Activated CD8-positive, alpha-beta memory T cell treated with anti-CD3 and anti-CD28 coated beads, Interleukin-2, amount 50 U/mL, for 48 hours (primary cell): Measurements from ENCODE around the gene TMED7.
A peak's percentile ranks its signal among the peaks of the same experiment; 100 is the strongest.
"Not testable (repeated sequence)": the region's sequence is repeated elsewhere in the genome, so short reads cannot be mapped to it uniquely, and the experiment has no call there.

Source experiments
- DNase-seq: peaks from one replicate; pipeline ENCODE4 v3.0.0-alpha.2; 2020

TMED7 gene

GRCh38 chr5:115625579-115626444, at the start of gene TMED7:
Gene TMED7 (minus strand): TSS chr5:115626036. CDS start chr5:115625792, 244 bp downstream.
- peak; percentile 100 for DNase-seq

DNA sequence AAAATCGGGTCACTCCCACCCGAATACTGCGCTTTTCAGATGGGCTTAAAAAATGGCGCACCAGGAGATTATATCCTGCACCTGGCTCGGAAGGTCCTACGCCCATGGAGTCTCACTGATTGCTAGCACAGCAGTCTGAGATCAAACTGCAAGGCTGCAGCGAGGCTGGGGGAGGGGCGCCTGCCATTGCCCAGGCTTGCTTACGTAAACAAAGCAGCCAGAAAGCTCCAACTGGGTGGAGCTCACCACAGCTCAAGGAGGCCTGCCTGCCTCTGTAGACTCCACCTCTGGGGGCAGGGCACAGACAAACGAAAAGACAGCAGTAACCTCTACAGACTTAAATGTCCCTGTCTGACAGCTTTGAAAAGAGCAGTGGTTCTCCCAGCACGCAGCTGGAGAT, 48.9 kb upstream of the TMED7 start:
- DNase-seq: not testable (repeated sequence)

- DNase-seq: no peak
These were observed 47.8 kb upstream of the TMED7 start for GRCh38 chr5:115673596-115673995.

- DNase-seq: no peak
These were observed 46.1 kb upstream of the TMED7 start for GRCh38 chr5:115671939-115672338.

GRCh38 chr5:115666023-115666422, 40.2 kb upstream of the TMED7 start:
- no peak for DNase-seq

- no peak for DNase-seq
These were observed 35.7 kb upstream of the TMED7 start for GRCh38 chr5:115661563-115661962.

GRCh38 chr5:115661101-115661500, 35.3 kb upstream of the TMED7 start:
- DNase-seq: no peak

- no peak for DNase-seq
These were observed 32.0 kb upstream of the TMED7 start for GRCh38 chr5:115657881-115658233.

DNA sequence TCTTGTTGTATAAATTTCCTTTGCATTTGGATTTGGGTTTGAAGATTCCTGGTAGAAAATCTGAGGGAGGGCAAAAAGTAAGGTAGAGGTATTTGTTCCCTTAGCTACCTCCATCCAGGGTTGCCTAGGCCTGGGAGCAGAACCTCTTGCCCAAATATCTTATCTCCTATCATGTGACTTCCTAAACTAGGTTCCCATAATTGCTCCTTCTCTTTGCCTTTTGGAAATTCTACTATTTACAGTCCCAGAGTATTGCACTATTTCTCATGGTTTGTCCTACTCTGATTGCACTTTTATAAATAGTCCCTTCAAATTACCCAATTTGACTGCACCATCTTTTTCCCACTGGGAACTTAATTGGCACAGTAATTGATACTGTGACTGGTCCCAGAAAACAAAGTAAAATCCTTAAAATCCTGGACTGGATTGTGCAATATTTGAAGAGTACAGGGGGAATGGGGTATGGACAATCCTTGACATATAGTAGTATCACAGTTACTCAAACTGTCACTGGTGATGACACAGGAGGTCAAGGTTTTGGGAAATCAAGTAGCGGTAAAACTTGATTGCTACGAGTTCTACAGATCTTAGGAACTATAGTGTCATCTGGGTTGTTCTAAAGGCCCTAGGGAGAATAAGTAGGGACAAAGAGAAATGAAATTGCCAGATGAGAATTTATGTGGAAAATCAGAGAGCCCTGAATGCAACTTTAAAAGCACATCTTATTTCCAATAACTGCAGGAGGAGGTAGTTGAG, 31.5 kb upstream of the TMED7 start:
- no peak for DNase-seq

DNA sequence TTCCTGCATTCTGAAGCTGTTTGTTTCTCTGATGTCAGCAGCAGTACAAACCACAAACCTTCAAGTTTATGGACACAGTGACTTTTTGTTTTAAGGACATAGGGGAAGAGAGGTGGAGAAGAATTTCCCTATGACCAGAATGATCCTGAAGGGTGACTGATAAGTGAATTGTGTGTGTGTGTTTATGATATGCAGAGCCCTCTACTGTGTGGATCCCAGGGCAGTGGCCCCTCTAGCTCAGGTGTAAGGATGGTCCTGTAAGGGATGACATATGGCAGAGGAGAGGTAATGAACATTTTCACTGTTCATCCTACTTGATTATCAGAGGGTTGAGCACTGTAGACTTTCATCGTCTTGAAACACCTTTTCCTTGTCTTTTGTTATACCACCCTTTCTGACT, 30.6 kb upstream of the TMED7 start:
- DNase-seq: no peak

DNA sequence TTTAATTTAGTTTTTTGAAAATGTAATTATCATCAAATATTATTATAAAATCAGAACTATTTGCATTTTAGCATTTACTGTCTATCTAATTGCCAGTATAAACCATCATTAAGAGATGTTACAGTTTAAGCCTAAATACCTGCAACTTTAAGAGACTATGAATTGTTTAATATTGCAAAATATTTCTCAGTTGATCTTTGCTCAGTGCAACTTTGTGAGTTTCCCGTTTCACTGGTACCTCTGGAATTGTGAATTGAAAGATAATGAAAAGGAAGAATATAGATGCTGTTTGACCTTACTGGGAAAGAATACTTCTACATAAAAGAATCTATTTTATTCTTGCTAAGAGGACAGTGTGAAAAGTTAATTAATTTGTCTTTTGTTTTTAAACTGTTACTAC, 30.2 kb upstream of the TMED7 start:
- no peak for DNase-seq

- DNase-seq: no peak
These were observed 23.7 kb upstream of the TMED7 start for GRCh38 chr5:115649541-115649940.

GRCh38 chr5:115648056-115648455, 22.2 kb upstream of the TMED7 start:
- no peak for DNase-seq

- not testable (repeated sequence) for DNase-seq
These were observed 19.6 kb upstream of the TMED7 start for GRCh38 chr5:115645386-115645785.

DNA sequence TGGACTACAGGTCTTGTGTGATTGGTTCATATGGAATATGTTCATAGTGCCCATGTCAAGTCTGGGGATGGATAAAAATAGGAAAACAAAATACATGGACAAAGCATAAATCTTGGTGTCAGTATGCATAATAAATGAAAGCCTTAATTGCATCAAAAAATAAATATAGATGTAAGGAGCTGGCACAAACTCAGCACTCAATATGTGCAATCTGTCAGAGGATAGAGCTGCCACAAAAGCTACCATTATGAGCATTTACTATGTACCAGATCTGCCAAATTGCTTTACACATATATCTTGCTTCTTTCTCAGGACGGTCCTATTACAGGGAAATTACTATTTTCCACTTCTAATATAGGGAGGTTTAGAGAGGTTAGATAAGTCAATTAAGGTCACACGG, 18.2 kb upstream of the TMED7 start:
- DNase-seq: no peak

DNA sequence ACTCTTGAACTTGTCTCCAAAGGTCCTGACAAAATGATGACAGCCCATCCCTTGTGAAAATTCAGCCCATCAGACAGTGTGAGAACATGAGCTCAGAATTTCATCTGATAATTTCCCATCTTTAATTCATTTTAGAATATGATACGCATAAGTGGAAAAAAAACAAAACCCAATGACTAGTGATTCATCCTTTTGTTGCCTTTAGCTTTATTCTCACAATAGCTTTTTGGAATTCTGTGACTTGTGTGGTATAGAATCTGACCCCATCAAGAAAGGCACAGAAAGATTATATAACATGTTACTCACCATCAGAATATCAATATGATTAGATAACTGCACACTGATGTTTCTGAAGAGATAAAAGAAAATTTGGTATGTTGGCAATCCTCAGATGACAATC, 16.1 kb upstream of the TMED7 start:
- DNase-seq: no peak

- no peak for DNase-seq
These were observed 14.4 kb upstream of the TMED7 start for GRCh38 chr5:115640274-115640673.

DNA sequence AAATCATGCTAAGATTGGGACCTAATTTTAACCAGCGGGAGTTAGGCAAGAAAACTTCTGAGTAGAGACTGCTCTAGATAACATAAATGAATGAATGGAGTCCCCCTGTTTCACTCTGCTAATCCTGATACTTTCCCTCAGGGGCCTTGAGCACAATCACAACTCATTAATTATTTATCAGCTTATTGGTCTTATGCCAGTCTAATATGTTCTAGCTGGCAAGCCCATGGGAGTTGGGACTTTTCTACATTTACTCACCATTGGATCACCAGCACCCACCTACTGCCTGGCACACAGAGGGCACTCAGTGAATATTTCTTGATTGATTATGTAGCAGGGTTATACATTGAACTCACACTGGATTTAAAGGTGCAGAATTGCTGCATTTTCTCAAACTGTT, 13.5 kb upstream of the TMED7 start:
- no peak for DNase-seq

DNA sequence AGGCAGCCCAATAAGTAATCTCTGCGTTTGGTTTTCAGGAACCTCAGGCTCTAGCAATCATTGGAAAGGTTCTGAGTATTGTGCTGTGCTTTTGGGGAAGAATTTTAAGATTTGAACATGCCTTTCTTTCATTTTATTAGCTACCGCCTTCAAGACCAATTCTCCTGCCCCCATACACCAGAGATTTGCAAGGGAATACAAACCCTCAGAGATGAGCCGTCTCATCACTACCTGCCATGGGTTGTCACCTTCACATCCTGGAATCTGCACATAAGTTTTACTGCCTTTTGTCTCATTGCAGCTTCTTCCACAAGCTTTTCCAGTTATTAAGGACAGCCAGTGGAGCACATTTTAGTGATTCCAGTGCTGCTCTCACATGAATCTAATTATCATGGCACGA, 11.7 kb upstream of the TMED7 start:
- DNase-seq: no peak

- DNase-seq: no peak
These were observed 10.2 kb upstream of the TMED7 start for GRCh38 chr5:115636008-115636407.

- DNase-seq: peak; percentile 88
These were observed 8.7 kb upstream of the TMED7 start for GRCh38 chr5:115634343-115635132.

DNA sequence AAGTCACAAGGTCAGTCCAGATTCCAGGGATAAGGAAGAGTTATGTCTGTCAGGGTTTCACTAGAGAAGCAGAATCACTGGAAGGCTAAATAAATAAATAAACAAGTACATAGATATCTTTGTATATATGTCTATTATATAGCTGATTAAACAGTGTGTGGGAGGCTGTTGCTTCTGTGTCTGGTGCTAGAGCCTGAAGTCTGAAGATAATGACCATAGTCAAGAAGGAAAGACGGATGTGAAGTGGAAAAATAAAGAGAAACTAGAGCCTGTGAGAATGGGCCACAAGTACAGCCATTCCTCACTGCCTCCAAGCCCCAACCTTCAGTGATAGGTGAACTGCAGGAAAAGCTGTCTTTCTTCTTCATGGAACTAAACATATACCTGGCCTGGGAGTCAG, 4.1 kb upstream of the TMED7 start:
- DNase-seq: no peak

GRCh38 chr5:115627295-115627865, 1.5 kb upstream of the TMED7 start:
- no peak for DNase-seq
